Activated naive CD8-positive, alpha-beta T cell (primary cell): ENCODE measurements around the gene GPR65.

Source experiments
- H3K27ac Mint-ChIP-seq: one replicate; pipeline ENCODE4 v1.8.0; 2021; ENCODE audit warnings: mixed read lengths
- H3K27me3 Mint-ChIP-seq: one replicate; pipeline ENCODE4 v1.8.0; 2021; ENCODE audit warnings: mixed read lengths
- H3K36me3 Mint-ChIP-seq: one replicate; pipeline ENCODE4 v1.8.0; 2021; ENCODE audit warnings: mixed read lengths
- H3K4me1 Mint-ChIP-seq: one replicate; pipeline ENCODE4 v1.8.0; 2021; ENCODE audit warnings: low read depth, mixed read lengths
- H3K4me3 Mint-ChIP-seq: one replicate; pipeline ENCODE4 v1.8.0; 2021; ENCODE audit warnings: mild to moderate bottlenecking, mixed read lengths
- H3K9me3 Mint-ChIP-seq: one replicate; pipeline ENCODE4 v1.8.0; 2021; ENCODE audit warnings: low read depth, mixed read lengths

GPR65 gene

GRCh38 chr14:88040146-88040545 lies 35.2 kb downstream of the GPR65 start:
- Mint-ChIP-seq H3K4me1 (peaks cover 2% of the 10 kb centered on the region), H3K4me3 (no peak overlapping the region), H3K9me3 (no peaks in the 10 kb centered on the region), H3K36me3 (peaks cover 2% of the 10 kb centered on the region), H3K27ac (no peak overlapping the region), H3K27me3 (no peaks in the 10 kb centered on the region)

GRCh38 chr14:88043529-88044443 lies 38.9 kb downstream of the GPR65 start:
- Mint-ChIP-seq H3K4me1 (peaks cover 2% of the 10 kb centered on the region), H3K9me3 (no peaks in the 10 kb centered on the region), H3K4me3 (no peak overlapping the region), H3K36me3 (peaks cover 2% of the 10 kb centered on the region), H3K27me3 (no peaks in the 10 kb centered on the region), H3K27ac (no peak overlapping the region)

GRCh38 chr14:88044444-88044758 lies 39.5 kb downstream of the GPR65 start:
- Mint-ChIP-seq H3K36me3 (peaks cover 2% of the 10 kb centered on the region), H3K27ac (no peak overlapping the region), H3K4me3 (no peak overlapping the region), H3K27me3 (no peaks in the 10 kb centered on the region), H3K4me1 (peaks cover 2% of the 10 kb centered on the region), H3K9me3 (no peaks in the 10 kb centered on the region)

- Mint-ChIP-seq H3K36me3 (peaks cover 2% of the 10 kb centered on the region), H3K4me3 (no peak overlapping the region), H3K4me1 (peaks cover 2% of the 10 kb centered on the region), H3K27ac (no peak overlapping the region), H3K27me3 (no peaks in the 10 kb centered on the region), H3K9me3 (no peaks in the 10 kb centered on the region)
These were observed 40.0 kb downstream of the GPR65 start for GRCh38 chr14:88044776-88045446.

- Mint-ChIP-seq H3K4me1 (peaks cover 9% of the 10 kb centered on the region), H3K27me3 (no peaks in the 10 kb centered on the region), H3K36me3 (peaks cover 2% of the 10 kb centered on the region), H3K9me3 (no peaks in the 10 kb centered on the region), H3K4me3 (no peak overlapping the region), H3K27ac (no peak overlapping the region)
These were observed 40.8 kb downstream of the GPR65 start for GRCh38 chr14:88045705-88046104.

GRCh38 chr14:88048351-88048750 lies 43.4 kb downstream of the GPR65 start:
- H3K27me3 Mint-ChIP-seq, result no peaks in the 10 kb centered on the region
- H3K9me3 Mint-ChIP-seq, result no peaks in the 10 kb centered on the region
- H3K36me3 Mint-ChIP-seq, result peaks cover 6% of the 10 kb centered on the region
- no peak overlapping the region for H3K4me3 Mint-ChIP-seq
- no peak overlapping the region for H3K27ac Mint-ChIP-seq
- H3K4me1 Mint-ChIP-seq, result peaks cover 11% of the 10 kb centered on the region

GRCh38 chr14:88049266-88049665 lies 44.3 kb downstream of the GPR65 start:
- Mint-ChIP-seq H3K36me3 (peaks cover 10% of the 10 kb centered on the region), H3K4me3 (no peak overlapping the region), H3K27ac (no peak overlapping the region), H3K9me3 (no peaks in the 10 kb centered on the region), H3K27me3 (no peaks in the 10 kb centered on the region), H3K4me1 (peaks cover 11% of the 10 kb centered on the region)

GRCh38 chr14:88049936-88050335 lies 45.0 kb downstream of the GPR65 start:
- no peak overlapping the region for H3K4me3 Mint-ChIP-seq
- no peaks in the 10 kb centered on the region for H3K27me3 Mint-ChIP-seq
- peaks cover 11% of the 10 kb centered on the region for H3K4me1 Mint-ChIP-seq
- no peak overlapping the region for H3K27ac Mint-ChIP-seq
- peaks cover 3% of the 10 kb centered on the region for H3K9me3 Mint-ChIP-seq
- H3K36me3 Mint-ChIP-seq, result peaks cover 14% of the 10 kb centered on the region

- Mint-ChIP-seq H3K4me3 (no peak overlapping the region), H3K36me3 (peaks cover 10% of the 10 kb centered on the region), H3K4me1 (no peaks in the 10 kb centered on the region), H3K27me3 (peaks cover 4% of the 10 kb centered on the region), H3K27ac (no peak overlapping the region), H3K9me3 (peaks cover 4% of the 10 kb centered on the region)
These were observed 55.6 kb downstream of the GPR65 start for GRCh38 chr14:88060576-88060975.

GRCh38 chr14:88063811-88064210 lies 58.9 kb downstream of the GPR65 start:
- Mint-ChIP-seq H3K4me1 (no peaks in the 10 kb centered on the region), H3K9me3 (peaks cover 5% of the 10 kb centered on the region), H3K27me3 (peaks cover 3% of the 10 kb centered on the region), H3K4me3 (no peak overlapping the region), H3K36me3 (peaks cover 4% of the 10 kb centered on the region), H3K27ac (no peak overlapping the region)
